GM08714 (cell line): ENCODE data around the gene PPIC.
A peak's percentile ranks its signal among the peaks of the same experiment; 100 is the strongest.

ENCODE experiments used
- H3K4me3 ChIP-seq: fragments of 200-500 bp; sonication (Bioruptor generic); 2 replicates; pipeline ENCODE4 v1.5.1; 2014; ENCODE audit warnings: mild to moderate bottlenecking, low read length, inconsistent platforms
- ZNF274 ChIP-seq: IDR thresholded peaks from 2 replicates; pipeline ENCODE4 v1.6.1; 2012; ENCODE audit warnings: mild to moderate bottlenecking, low read depth, low read length

The PPIC gene

DNA sequence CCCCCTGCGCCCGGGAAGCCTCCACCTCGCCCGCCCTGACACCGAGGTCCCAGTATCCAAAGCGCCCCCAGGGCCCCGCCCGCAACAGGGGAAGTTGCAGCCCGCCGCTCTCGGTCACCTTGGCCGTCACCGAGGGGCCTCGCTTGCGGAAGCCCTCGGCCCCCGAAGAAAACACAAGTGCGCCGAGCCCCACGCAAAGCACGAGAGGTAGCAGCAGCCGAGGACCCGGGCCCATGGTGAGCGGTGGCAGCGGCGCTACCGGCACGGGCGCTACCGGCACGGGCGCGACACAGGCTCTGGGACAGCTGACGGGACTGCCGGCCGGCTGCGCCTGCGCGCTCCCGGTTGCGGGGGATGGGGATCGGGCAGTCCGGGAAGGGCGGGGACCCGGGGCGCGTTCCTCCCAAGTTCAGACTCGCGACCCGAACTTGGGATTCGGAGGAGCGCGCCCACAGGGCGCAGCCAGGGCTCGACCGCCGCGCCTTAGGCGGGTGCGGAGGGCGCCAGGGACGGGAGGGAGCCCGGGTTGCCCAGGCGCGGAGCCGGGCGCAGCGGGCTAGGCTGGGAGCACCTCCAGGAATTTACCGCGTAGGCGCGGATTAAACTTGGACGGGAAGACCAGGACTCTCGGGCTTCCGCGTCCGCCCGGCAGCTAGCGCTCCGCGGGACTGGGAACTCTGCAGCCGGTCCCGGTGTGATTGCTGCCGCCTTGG is at the start of gene PPIC:
PPIC (minus strand) TSS at position 335 of the 713 bp plus-strand sequence; CDS start at position 235, 100 bp downstream.
- TF ChIP-seq ZNF274, result no peak
- H3K4me3 ChIP-seq, result peak within 1 kb of the TSS; percentile 74

DNA sequence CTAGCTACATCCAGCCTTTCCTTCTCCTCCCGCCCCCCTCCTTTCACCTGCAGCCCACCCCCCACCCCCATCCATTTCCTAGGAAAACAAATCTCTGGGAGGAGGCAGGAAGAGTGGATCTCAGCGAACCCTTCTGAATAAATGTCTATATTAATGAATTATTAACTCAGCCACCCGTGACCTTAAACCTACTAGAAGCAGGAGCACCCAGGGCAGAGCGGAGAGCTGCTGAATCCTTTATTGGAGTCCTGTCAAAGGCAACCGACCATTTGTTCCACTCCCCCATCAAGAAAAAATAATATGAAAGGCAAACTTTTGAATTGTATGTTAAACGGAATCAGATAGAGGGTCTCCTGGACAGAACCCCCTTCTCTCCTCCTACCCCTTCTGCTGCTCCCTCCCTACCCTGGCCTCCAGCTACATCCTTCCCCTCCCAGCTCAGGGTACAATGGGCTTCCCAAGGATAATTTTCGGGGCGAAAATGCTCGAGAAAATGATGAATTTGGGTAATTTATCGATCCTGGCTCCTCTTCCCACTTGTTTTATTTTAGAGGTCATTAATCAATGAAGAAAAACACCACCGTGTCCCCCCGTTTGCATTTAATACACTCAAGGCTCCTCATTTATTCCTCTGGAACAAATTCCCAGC is 49.2 kb upstream of the PPIC start:
- TF ChIP-seq ZNF274, result no peak

DNA sequence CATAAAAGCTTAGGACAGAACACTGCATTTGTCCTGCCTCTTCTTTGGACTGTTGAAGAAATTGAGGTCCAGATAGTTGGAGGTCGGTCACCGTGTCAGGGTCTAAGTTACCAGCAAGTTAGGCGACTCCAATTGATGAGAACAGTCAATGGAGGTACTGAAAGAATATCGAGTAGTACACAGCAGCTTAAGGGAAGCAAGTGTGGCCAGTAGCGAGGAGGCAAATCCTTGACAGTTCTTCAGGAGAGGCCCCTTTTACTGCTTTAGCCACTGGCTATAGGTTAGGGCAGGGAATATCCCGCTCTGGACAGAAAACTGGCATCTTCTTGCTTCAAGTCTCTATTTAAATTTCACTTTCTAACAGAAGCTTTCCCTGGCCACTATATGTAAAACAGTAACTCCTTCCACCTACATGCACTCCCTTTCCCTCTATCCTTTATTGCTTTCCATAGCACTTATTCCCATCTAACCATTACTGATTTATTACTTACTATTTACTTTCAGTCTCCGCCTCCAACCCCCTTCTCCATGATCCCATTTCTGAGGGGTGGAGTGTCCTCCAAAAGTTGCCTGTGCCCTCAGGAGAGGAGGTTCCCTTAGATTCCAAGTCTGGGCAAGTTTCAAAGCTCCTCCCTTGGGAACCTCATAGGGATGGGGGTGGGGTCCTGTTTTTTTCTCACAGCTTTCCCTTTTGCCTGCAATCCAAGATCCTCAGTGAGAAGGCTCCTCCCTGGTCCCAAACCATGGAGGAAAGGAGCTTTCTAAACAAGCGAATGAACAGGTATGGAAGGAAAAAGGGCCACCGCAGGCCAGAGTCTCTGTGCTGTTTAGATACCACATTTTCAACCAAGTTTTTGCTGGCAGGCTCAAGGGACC is 48.4 kb upstream of the PPIC start:
- no peak overlapping the region for H3K4me3 ChIP-seq
- no peak for TF ChIP-seq ZNF274

More for the DNA sequence above, 49.2 kb upstream of the PPIC start:
- no peak overlapping the region for H3K4me3 ChIP-seq

DNA sequence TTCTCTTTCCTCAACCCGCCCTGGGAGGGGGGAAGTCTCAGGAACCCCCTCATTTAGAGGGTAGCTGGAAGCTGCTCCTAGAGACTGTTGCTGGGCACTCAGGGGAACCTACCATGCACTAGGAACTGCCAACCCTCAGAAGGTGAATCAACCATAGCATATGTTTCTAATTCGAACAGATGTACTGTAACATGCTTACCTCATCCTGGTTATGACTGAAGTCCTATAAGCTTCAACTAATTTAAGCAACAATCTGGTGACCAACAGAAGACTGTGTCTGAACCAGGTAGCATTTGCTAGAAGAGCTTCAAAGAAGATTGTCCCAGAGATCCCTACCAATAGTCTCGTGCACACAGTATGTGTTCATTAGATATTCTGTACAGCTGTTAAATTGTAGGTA is 46.8 kb upstream of the PPIC start:
- no peak overlapping the region for H3K4me3 ChIP-seq
- TF ChIP-seq ZNF274, result no peak

DNA sequence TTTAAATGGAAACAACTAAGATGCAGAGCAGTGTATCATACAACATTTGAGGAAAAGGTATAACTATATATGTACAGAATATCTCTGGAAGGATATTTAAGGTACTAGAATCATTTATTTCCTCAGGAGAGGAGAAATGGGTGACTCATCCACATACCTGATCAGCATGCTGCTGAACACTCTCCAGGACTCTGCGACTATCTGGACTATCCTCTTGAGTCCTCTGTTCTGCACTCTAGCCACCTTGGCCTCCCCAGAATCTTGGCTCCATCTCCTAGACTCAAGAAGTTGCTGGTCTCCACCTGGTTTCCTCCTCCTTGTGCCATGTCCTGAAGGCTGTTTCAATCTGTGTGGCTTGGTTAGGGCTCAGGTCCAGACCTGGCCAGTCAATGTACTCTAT is 43.7 kb upstream of the PPIC start:
- no peak for TF ChIP-seq ZNF274
- H3K4me3 ChIP-seq, result no peak overlapping the region

DNA sequence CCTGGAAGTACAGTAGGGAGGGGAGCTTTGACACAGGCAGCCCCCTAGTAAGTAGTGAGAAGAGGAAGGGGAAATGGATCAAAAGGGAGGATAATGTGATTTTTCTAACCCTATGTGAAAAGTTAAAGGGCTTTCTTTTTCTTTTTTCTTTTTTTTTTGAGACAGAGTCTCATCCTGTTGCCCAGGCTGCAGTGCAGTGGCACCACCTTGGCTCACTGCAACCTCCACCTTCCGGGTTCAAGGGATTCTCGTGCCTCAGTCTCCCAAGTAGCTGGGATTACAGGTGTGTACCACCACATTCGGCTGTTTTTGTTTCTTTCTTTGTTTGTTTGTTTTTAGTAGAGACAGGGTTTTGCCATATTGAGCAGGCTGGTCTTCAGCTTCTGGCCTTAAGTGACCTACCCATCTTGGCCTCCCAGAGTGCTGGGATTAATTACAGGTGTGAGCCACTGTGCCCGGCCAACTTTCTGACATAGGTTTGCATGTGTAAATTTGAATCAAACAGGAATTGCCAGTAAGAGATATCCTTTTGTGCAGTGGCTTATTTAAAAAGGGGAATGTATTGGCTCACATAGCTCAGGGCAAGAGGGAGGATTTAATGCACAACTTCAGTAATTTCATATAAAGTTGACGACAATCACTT is 39.1 kb upstream of the PPIC start:
- no peak for TF ChIP-seq ZNF274
- no peak overlapping the region for H3K4me3 ChIP-seq

DNA sequence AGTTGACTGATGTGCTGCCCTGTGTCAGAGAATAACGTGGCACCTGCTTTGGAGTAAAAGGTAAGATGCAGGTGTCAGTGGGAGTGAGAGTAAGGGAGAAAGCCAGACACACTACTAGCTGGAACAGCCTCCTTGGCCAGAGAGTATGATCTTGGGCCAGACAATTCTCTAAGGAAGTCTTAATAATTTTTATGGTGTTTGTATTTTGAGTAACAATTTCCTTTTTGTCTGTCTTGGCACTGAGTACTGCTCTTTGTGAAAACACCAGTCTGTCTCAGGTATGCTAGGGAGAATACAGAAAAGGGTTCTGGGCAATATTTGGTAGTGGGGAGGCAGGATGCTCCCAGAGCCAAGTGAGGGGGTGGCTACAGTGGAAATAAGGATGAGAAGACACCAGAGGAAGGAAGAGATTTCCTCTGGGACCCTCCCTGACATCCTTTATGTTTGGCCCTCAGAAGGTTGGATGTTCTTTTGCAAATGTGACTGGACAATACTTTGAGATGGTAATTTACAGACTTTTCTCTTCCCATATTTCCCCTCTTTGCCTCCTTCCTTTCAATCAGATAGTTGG is 31.9 kb upstream of the PPIC start:
- no peak for TF ChIP-seq ZNF274
- H3K4me3 ChIP-seq, result no peak overlapping the region

DNA sequence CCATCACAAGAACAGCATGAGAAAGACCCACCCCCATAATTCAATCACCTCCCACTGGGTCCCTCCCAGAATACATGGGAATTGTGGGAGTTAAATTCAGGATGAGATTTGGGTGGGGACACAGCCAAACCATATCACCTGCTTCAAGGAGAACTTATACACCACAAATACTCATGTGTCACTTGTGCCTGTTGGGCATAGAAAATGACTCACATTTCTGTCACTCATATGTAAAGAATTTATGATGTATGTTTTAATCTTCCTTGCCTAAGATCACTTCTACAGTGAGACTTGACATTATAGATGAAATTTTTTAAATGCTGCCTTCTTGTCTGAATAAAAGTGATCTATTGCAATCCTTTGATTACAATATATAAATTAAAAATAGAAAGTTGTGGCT is 29.5 kb upstream of the PPIC start:
- no peak overlapping the region for H3K4me3 ChIP-seq
- no peak for TF ChIP-seq ZNF274

DNA sequence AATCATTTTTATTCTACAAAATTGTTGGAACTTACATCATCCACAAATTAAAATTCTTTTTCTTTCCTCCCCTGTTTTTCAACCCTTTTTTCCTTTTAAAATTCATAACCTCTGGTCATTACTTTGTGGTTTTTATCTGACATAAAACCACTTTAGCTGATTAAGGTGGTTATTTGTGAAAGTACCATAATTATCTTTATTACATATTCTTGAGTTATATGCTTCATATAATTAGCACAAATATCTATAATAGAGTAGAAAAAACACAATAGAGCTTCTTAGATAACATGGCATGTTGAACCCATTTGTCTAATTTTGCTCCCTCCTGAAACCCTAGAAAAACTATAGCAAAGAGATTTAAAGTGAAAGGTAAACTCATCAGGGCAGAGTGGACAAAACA is 22.9 kb upstream of the PPIC start:
- no peak for TF ChIP-seq ZNF274

DNA sequence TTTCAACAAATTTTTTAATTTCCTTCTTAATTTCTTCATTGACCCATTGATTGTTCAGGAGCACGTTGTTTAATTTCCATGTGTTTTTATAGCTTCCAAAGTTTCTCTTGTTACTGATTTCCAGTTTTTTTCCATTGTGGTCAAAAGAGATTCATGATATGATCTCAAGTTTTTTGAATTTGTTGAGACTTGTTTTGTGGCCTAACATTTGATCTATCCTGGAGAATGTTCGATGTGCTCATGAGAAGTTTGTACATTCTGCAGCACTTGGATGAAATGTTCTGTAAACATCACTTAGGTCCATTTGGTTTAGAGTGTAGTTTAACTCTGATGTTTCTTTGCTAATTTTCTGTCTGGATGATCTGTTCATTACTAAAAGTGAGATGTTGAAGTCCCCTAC is 14.7 kb upstream of the PPIC start:
- TF ChIP-seq ZNF274, result no peak
- H3K4me3 ChIP-seq, result no peak overlapping the region

More for the DNA sequence above, 22.9 kb upstream of the PPIC start:
- no peak overlapping the region for H3K4me3 ChIP-seq

DNA sequence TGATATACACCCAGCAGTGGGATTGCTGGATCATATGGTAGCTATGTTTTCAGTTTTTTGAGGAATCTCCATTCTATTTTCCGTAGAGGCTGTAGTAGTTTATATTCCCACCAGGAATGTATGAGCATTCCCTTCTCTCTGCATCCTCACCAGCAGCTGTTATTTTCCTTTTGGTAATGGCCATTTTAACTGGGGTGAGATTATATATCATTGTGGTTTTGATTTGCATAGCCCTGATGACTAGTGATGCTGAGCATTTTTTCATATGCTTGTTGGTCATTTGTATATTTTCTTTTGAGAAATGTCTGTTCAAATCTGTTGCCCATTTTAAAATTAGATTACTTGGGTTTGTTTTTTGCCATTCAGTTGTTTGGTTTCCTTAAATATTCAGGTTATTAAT is 11.2 kb upstream of the PPIC start:
- TF ChIP-seq ZNF274, result no peak
- no peak overlapping the region for H3K4me3 ChIP-seq

DNA sequence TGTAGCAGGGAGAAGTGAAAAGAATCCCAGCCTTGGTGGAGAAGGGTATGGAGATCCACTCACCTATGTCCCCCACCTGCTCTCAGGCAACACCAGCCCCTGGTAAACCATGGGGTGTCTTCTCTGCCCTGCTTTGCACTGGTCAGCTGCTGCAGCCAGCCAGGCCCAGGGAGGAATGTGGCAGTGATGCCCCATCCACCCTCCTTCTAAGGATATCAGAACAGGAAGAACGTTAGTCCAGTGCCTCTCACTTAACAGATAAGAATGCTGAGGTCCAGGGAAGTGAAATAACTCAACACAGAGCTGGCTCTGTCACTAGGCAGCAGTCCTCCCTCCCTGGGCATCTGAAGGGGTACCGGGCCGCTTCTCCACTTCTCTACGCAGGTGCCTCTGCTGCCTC is 9.7 kb upstream of the PPIC start:
- H3K4me3 ChIP-seq, result no peak overlapping the region
- no peak for TF ChIP-seq ZNF274

DNA sequence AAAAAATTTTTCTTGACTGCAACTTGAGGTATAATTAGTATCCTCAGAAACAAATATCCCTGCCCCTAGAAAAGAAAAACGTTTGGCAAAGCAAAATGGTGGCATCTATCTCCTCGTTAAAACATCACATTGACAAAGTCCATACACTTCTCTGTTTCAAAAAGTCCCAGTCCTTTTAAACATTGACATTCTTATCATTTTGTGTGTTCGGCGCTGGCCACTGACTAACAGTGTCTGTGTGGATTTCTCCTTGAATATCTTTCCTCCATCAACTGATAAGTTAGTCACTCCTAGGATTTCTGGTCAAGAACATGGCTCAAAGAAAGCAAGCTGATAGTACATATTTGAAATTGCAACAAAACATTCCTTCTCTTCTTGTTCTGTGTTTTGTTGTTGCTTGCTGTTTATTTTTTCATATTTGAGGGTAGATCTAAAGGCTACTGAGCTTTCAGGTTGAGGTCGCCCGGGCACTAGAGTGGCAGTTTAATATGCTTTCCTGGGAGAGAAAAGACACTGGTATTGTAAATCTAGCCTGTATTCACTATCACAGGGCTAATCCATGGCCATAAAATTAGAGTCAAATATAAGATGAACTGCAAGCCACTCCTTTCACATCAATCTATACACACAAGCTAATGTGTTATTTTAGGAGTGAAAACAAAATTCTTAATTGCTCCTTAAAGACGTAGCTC is 8.5 kb upstream of the PPIC start:
- H3K4me3 ChIP-seq, result no peak overlapping the region
- TF ChIP-seq ZNF274, result no peak
